Measurements from ENCODE around the gene SRSF8.

The SRSF8 gene

DNA sequence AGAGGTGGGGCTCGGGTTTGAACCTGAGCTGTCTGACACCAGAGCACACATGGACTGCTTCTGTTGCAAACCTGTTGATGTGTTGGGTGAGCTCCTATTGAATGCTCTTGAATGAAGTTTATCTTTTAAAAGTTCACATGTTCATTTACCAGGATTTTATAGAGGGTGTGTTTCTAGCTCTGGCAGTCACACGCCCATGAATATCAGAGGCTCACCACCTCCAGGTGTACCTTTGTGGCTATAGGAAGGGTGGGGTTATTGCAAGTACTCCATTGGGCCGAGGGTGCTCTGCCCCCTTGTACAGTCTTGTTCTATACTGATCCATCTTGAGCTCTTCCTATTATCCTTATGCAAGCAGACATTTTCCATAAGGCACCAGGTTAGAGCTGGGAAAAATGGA, 32.1 kb downstream of the SRSF8 start:
- H3K4me3 ChIP-seq (ENCODE audit: low read depth, low read length) = no peak overlapping the region
- TF ChIP-seq, protein P1, sequence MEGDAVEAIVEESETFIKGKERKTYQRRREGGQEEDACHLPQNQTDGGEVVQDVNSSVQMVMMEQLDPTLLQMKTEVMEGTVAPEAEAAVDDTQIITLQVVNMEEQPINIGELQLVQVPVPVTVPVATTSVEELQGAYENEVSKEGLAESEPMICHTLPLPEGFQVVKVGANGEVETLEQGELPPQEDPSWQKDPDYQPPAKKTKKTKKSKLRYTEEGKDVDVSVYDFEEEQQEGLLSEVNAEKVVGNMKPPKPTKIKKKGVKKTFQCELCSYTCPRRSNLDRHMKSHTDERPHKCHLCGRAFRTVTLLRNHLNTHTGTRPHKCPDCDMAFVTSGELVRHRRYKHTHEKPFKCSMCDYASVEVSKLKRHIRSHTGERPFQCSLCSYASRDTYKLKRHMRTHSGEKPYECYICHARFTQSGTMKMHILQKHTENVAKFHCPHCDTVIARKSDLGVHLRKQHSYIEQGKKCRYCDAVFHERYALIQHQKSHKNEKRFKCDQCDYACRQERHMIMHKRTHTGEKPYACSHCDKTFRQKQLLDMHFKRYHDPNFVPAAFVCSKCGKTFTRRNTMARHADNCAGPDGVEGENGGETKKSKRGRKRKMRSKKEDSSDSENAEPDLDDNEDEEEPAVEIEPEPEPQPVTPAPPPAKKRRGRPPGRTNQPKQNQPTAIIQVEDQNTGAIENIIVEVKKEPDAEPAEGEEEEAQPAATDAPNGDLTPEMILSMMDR (IDR thresholded peaks at IDR 0.05; ENCODE audit: low read depth, low read length) = no peak

GRCh38 chr11:95100191-95100648, 33.5 kb downstream of the SRSF8 start:
- no peak overlapping the region for H3K4me3 ChIP-seq (ENCODE audit: low read depth, low read length)
- TF ChIP-seq, protein P1 (IDR thresholded peaks at IDR 0.05; ENCODE audit: low read depth, low read length) = no peak

GRCh38 chr11:95100856-95101507, 34.3 kb downstream of the SRSF8 start:
- no peak overlapping the region for H3K4me3 ChIP-seq (ENCODE audit: low read depth, low read length)
- TF ChIP-seq, protein P1 (IDR thresholded peaks at IDR 0.05; ENCODE audit: low read depth, low read length) = no peak

GRCh38 chr11:95101935-95102334, 35.2 kb downstream of the SRSF8 start:
- H3K4me3 ChIP-seq (ENCODE audit: low read depth, low read length) = no peak overlapping the region
- TF ChIP-seq, protein P1 (IDR thresholded peaks at IDR 0.05; ENCODE audit: low read depth, low read length) = no peak

DNA sequence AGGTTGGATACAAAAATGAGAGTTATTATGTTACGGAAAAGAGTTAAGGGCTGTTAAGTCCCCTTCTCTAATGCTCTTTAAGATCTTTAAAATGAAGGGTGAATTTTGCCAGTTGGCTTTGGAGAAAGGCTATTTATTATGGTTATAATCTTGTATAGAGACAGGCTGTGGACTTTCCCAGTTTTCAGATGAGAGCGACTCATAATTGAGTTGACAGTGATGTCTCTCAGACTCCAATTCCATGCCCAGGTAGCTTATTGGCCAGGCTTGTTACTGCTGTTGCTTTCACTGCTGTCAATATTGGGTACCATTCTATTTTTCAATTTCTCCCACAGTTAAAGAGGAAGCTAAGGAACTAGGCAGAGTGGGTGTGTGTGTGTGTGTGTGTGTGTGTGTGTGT, 36.0 kb downstream of the SRSF8 start:
- TF ChIP-seq, protein P1 (IDR thresholded peaks at IDR 0.05; ENCODE audit: low read depth, low read length) = no peak
- no peak overlapping the region for H3K4me3 ChIP-seq (ENCODE audit: low read depth, low read length)

DNA sequence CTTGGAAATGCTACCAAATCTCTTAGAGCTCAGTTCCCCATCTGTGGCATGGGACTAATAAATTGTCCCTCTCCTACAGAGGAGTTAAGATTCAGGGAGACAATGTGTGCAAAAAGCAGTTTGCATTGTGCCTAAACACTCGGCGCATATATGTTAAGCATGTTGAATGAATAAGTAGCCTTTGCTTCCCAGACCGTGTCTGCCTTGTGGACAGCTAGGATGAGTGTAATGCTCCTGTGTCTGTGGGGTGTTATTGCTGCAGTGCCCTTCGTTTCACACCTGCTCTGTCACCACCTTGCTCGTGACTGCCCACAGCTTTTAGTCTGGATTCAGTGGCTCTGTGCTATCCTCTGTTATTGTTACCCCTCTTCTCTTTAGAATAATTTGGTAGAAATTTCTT, 37.0 kb downstream of the SRSF8 start:
- TF ChIP-seq, protein P1 (IDR thresholded peaks at IDR 0.05; ENCODE audit: low read depth, low read length) = no peak
- no peak overlapping the region for H3K4me3 ChIP-seq (ENCODE audit: low read depth, low read length)

GRCh38 chr11:95104121-95104830, 37.6 kb downstream of the SRSF8 start:
- no peak overlapping the region for H3K4me3 ChIP-seq (ENCODE audit: low read depth, low read length)
- TF ChIP-seq, protein P1 (IDR thresholded peaks at IDR 0.05; ENCODE audit: low read depth, low read length) = no peak

Measured in WI38 (cell line).